Activated T-helper 1 cell treated with Interleukin-2 at 50 U/mL for 16 hours (primary cell): ENCODE measurements around the gene KANSL1.
"Not testable (repeated sequence)": the region's sequence is repeated elsewhere in the genome, so short reads cannot be mapped to it uniquely, and the experiment has no call there.

ENCODE experiments used
- DNase-seq: peaks from one replicate; pipeline ENCODE4 v3.0.0-alpha.2; 2020; ENCODE audit warnings: low read depth

Gene KANSL1

DNA sequence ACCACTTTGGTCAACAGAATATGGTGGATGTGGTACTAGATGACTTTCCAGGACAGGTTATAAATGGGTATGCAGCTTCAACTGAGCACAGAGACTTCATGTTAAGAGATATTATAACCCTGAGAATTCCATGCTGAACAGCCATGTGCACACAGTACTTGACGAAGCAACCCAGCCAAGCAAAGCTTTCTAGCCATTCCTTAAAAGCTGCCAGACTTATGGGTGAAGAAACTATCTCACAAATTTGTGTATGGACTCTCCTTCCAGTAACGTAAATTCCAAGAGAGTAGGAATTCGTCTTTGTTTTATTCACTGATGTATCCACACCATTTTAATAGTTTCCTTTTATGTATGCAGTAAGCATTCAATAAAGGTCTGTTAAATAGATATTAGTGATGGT lies 76.1 kb downstream of the KANSL1 start:
- no peak for DNase-seq

- no peak for DNase-seq
Measured at GRCh38 chr17:46115699-46116098, 77.5 kb downstream of the KANSL1 start.

GRCh38 chr17:46111236-46111635 lies 82.0 kb downstream of the KANSL1 start:
- not testable (repeated sequence) for DNase-seq

GRCh38 chr17:46110219-46110618 lies 83.0 kb downstream of the KANSL1 start:
- DNase-seq = no peak

- DNase-seq = no peak
Measured at GRCh38 chr17:46109603-46110189, 83.5 kb downstream of the KANSL1 start.

DNA sequence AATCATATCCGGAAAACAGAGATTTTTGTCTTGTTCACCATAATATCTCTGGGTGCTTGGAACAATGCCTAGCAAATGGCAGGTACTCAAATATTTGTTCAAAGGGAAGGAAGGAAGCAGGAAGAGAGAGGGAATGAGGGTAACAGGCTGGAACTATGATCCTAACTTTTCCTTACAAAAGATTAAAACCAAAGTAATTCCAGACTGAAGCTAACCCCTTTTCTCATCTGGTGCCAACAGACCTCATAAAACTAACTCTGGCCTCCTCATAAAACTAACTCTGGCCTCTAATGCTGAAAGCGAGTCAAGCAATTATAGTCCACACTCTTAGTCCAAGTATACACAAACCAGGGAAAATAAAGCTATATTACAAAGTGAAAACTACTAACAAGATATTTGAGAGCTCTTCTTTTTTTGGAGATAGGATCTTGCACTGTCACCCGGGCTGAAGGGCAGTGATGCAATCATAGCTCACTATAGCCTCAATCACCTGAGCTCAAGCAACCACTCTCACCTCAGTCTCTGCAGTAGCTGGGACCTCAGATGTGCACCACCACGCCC lies 84.6 kb downstream of the KANSL1 start:
- no peak for DNase-seq

- DNase-seq = no peak
Measured at GRCh38 chr17:46108120-46108519, 85.1 kb downstream of the KANSL1 start.

GRCh38 chr17:46106966-46107644 lies 86.1 kb downstream of the KANSL1 start:
- DNase-seq = no peak

DNA sequence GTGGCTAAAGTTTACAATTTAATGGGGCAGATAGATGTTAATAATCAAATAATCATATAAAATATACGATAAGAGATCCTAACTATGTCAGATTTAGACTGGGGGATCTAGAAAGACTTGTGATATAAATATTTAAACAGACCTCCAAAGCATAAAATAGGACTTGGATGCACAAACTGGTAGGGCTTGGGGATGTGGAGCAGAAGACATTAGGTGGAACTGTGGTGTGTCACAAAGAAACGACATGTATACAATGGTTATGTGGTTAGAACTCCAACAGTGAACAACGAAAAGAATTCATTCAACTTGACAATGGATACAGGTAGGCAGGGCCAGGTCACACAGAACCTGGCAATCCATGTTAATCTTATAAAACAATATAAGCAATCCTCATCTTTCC lies 90.4 kb downstream of the KANSL1 start:
- DNase-seq = not testable (repeated sequence)

GRCh38 chr17:46101785-46102617 lies 91.2 kb downstream of the KANSL1 start:
- not testable (repeated sequence) for DNase-seq

- no peak for DNase-seq
Measured at GRCh38 chr17:46100590-46100989, 92.6 kb downstream of the KANSL1 start.

DNA sequence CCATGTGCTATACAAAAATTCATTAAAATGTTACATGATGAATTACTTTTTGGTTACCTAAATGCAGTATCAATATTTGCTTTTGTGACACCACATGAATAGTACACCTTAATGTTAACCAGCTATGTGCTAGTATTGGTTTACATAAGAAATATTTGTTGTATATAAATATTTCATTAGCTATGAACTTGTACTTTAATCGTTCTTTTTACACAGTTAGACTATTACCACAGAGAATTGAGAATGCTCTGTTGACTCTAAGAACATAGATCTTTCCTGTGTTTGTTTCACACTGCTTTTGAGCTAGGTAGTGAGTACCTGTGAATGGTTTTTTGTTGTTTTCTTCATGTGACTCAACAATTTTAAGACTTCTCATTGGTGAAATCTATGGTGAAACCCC lies 93.4 kb downstream of the KANSL1 start:
- DNase-seq = no peak

DNA sequence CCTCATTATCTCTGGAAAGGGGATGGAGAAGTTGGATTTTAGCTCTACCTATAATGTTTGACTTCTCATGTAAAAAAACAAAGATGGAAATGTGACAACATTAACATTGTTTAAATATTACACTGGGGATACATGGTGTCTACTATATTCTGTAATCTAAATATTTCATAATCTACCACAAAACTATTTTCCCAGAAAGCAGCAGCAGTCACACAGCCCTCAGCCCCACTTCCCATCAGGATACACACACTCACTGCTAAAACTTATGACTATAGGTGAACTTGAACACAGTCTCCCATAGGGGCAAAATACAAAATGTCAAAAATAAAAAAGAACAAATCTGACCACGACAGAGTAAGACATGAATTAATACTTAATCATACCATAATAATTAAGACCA lies 95.7 kb downstream of the KANSL1 start:
- no peak for DNase-seq

- DNase-seq = no peak
Measured at GRCh38 chr17:46092991-46093390, 100.2 kb downstream of the KANSL1 start.

GRCh38 chr17:46090871-46091270 lies 102.4 kb downstream of the KANSL1 start:
- DNase-seq = no peak

DNA sequence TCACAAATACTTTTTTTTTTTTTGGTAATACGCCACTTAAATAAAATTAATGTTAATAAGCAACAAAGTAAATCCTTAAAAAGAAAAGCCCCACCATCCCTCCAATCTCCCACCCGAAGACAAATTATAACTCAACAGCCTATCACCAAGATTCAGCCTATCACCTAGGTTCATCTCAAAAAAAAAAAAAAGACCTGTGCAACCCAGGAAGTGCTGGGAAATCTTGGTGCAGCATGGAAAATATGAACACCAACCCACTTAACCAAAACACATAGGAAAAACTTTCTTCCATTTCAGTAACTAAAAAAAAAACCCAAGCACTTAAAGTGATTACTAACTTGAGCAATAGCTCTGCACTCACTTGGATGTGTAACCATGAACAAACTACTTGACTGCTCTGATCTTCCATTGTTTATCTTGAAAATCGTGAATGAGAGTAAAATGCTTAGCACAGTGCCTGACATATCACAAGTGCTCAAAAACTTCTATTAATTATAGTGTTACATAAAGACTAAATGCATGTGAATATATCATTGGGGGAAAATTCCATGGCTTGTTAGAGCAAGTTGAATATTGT lies 103.8 kb downstream of the KANSL1 start:
- DNase-seq = no peak

DNA sequence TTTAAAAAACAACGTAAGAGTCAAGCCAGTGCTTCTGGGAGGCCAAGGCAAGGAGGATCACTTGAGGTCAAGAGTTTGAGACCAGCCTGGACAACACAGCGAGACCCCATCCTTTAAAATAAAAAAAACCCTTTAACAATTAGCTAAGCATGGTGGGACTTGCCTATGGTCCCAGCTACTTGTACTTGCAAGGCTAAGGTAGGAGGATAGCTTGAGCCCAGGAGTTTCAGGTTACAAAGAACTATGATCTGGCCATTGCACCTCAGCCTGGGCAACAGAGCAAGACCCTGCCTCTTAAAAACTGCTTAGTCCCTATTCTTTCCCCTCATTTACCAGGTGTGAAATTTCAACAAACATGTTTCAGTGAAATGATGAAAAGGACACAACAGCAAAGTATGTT lies 104.6 kb downstream of the KANSL1 start:
- no peak for DNase-seq

GRCh38 chr17:46087871-46088270 lies 105.4 kb downstream of the KANSL1 start:
- not testable (repeated sequence) for DNase-seq

GRCh38 chr17:46086821-46087220 lies 106.4 kb downstream of the KANSL1 start:
- no peak for DNase-seq

DNA sequence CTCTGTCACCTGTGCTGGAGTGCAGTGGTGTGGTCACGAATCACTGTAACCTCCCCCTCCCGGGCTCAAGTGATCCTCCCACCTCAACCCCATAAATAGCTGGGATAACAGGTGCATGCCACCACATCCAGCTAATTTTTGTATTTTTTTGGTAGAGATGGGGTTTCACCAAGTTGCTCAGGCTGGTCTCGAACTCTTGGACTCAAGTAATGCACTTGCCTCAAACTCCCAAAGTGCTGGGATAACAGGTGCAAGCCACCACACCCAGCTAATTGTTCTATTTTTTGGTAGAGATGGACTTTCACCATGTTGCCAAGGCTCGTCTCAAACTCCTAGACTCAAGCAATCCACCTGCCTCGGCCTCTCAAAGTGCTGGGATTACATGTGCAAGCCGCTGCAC lies 107.7 kb downstream of the KANSL1 start:
- no peak for DNase-seq

GRCh38 chr17:46082257-46082656 lies 111.0 kb downstream of the KANSL1 start:
- no peak for DNase-seq

DNA sequence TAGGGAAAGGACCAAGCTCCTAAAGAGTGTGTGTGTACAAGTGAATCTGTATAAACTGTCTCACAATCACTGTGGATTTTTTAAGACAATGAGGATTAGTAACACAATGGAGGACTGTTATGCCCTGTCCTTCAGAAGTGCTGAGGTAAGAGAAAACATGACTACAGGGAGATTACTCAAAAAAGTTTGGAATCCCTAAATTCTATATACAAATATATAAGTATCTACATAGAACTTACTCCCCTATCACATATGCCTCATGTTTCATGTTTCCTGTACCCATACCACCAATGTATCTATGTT lies 112.3 kb downstream of the KANSL1 start:
- DNase-seq = no peak
